ELR (cell line): Measurements from ENCODE around the gene ZW10.
A peak's percentile ranks its signal among the peaks of the same experiment; 100 is the strongest.
"Not testable (repeated sequence)": the region's sequence is repeated elsewhere in the genome, so short reads cannot be mapped to it uniquely, and the experiment has no call there.

Experiments used
- DNase-seq: peaks from one replicate; pipeline ENCODE4 v3.0.0-alpha.2; 2015; ENCODE audit warnings: low read depth

ZW10 gene, protein sequence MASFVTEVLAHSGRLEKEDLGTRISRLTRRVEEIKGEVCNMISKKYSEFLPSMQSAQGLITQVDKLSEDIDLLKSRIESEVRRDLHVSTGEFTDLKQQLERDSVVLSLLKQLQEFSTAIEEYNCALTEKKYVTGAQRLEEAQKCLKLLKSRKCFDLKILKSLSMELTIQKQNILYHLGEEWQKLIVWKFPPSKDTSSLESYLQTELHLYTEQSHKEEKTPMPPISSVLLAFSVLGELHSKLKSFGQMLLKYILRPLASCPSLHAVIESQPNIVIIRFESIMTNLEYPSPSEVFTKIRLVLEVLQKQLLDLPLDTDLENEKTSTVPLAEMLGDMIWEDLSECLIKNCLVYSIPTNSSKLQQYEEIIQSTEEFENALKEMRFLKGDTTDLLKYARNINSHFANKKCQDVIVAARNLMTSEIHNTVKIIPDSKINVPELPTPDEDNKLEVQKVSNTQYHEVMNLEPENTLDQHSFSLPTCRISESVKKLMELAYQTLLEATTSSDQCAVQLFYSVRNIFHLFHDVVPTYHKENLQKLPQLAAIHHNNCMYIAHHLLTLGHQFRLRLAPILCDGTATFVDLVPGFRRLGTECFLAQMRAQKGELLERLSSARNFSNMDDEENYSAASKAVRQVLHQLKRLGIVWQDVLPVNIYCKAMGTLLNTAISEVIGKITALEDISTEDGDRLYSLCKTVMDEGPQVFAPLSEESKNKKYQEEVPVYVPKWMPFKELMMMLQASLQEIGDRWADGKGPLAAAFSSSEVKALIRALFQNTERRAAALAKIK

DNA sequence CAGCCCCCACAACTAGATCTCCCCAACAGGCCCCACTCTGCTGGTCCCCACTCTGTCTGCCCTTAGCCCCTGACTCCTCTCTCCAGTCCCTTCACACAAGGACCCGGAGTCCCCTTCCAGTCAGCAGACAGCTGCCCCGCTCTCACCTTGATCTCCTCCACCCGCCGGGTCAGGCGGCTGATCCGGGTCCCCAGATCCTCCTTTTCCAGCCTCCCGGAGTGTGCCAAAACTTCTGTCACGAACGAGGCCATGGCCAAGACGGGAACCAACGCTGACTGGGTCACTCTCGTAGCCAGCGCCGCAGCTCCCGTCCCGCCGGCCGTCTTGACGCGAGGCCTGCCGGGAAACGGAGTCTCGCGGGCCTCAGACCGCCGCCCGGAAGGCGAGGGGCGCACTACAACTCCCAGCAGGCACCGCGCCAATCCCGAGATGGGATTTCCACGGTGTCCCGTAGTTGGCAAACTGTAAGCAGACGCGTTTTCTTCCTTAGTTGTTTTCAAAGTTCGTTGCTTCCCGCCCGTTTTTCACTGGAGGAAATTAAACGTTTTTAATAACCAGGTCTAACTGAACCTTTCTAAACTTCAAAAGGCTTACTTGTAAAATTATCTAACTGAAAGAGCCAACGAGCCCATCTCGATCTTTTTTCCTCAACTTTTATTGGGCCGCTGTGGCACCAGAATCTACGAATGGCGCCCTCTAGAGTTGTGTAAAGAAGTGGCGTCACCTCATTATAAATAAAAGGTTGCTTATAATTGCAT lies at the start of gene ZW10:
Gene ZW10, minus strand, starts transcription at position 277 of the 758 bp plus-strand sequence. Its CDS starts 26 bp downstream, at position 251.
- DNase-seq = peak; percentile 97

DNA sequence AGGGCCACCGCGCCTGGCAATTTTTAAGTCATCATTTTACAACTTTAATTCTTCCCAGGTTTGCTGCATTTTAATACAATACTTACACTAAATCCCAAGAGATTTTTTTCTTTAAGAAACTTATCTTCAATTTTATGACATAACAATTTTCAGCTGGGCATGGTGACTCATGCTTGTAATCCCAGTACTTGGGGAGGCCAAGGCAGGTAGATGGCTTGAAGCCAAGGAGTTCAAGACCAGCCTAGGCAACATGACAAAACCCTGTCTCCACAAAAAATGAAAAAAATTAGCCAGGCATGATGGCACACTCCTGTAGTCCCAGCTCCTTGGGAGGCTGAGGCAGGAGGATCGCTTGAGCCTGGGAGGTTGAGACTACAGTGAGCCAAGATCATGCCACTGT lies 44.9 kb upstream of the ZW10 start:
- DNase-seq = no peak

DNA sequence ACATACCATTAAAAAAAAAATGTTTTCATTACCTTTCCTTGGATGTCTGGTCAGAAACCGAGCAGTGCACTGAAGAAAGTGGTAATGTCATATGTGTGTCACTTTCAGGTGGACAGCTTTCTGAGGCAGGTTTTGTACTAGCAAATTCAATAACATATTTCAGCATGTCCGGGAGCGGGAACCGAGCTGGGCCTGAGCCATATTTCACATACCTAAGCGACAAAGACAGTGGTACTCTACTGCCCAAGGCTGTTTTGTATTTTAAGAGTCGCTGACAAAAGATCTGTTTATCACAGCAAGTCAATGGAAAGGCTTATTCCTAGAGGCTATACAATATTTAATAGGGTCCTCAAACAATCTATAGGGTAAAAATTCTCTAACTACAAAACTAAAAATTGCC lies 44.1 kb upstream of the ZW10 start:
- DNase-seq = no peak

DNA sequence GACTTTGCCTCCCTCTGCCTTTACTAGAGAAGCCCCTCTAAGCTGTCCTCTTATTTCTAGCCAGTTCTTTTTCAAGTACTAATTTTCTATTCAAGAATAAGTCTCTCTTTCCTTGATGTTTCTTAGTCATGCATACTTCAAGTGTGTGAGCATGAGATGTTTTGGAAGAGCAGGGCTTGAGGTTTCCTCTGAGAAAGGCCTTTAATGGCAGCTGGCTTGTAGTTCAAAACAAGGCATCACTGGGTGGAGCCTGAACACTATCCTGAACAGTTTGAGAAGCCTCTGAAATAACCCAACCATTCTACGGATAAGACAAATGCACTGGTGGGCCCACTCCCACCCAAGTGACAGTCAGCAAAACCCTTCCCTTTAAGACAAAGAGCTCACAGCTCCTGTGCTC lies 43.7 kb upstream of the ZW10 start:
- no peak for DNase-seq

DNA sequence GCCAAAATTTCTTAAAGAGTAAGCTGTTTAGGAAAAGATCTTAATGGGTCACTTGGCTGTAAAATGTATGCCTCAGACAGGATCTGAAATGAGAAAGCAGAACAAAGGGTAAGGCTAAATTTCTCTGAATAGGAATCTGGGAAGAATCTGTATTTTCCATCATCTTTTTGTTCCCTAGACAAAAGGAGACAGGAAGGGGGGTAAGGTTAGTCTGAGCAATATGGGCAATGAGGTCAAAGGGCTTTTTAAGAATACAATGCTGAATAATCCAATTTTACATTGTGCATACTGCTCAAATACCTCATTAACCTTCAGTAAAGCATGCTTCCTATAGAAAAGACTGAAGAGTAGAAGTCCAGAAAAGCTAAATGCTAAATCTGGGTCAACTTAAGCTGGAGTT lies 40.7 kb upstream of the ZW10 start:
- no peak for DNase-seq

DNA sequence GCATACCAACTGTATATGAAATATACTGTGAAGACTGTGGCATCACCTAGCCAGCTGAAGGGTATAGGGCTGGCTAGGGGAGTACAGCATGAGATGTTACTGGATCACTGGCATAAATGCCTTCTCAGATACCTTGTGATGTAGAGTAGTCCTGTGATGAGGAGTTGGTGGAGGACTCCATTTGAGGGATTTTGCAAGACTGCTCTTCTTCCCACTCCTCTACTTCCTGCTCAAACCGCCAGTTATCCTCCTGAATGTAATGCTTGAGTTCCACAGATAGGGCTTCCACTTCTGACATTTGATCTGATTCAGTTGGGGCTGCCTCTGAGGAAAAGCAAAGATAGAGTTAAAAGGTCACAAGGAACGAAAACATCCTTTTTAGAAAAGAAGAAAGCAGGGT lies 35.4 kb upstream of the ZW10 start:
- DNase-seq = no peak

DNA sequence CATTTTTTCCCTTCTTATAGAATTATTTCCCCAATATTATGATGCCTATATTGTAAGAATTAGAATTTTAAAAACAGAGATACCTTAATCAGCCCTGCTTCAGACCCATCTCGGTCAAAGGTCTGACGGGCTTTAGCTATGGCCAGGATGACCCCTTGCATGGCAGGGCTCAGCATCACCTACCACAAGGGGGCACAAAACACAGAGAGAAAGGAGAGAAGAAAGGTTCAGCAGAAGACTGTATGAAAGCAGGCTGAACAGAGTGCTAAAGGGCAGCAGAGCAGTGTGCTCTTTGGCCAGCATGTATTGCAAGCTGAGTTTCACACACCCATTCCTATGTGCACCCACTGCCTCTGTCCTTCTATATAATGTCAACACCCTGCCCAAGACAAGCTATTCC lies 32.9 kb upstream of the ZW10 start:
- peak; percentile 47 for DNase-seq

DNA sequence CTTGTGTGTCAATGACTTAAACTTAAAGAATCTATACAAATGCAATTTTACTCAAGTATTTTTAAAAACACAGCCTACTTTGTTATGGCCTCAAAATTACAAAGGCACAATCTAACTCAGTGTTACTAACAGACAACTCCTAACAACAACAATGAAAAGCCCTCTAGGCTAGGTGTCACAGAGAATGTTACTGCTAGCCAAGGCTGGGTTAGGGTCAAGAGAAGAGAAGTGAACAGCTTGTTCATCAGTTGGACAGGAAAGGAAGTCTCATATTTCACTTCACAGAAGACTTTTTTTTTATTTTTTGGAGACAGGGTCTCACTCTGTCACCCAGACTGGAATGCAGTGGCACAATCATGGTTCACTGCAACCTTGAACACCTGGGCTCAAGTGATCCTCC lies 32.1 kb upstream of the ZW10 start:
- no peak for DNase-seq

DNA sequence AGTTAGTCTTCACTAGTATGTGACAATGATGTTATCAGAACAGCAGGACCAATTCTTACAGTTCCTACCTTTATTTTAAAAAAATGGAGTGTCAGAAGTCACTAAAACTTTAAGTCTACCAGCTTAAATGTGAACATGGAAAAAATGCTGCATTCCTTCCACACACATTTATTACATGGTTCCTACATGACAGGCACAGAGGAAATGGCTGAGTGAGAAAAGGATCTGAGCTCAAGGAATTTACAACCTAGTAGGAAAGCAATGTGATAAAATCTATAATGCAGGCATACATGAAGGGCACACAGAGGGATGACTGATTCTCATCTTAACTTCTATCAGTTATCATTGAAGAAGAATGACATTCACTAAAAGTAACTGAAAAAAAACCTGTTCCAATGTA lies 29.1 kb upstream of the ZW10 start:
- DNase-seq = no peak

DNA sequence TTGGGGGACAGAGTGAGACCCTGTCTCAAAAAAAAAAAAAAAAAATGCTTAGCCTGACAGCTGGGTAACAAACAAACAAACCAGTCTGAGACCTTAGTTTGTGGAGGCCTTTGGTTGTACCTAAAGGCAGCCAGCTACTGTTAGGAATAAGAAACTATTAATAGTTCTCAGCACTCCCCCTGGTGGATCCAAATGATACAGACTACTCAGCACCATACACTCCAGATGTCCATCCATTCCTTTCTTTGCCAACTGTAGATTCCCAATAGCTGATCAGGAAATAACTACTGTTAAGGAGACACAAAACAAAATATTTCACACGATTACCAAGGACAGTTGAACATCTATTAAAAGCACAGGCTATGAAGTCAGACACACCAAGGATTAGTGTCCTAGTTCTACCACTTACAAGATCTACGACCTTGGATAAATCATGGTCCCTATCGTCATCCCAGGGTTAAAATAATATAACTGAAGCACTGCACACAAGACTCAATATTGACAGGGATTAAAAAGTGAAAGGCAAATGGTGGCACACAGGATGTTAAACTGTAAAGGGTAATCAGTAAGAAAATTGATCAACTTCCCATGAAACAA lies 23.3 kb upstream of the ZW10 start:
- peak; percentile 66 for DNase-seq

DNA sequence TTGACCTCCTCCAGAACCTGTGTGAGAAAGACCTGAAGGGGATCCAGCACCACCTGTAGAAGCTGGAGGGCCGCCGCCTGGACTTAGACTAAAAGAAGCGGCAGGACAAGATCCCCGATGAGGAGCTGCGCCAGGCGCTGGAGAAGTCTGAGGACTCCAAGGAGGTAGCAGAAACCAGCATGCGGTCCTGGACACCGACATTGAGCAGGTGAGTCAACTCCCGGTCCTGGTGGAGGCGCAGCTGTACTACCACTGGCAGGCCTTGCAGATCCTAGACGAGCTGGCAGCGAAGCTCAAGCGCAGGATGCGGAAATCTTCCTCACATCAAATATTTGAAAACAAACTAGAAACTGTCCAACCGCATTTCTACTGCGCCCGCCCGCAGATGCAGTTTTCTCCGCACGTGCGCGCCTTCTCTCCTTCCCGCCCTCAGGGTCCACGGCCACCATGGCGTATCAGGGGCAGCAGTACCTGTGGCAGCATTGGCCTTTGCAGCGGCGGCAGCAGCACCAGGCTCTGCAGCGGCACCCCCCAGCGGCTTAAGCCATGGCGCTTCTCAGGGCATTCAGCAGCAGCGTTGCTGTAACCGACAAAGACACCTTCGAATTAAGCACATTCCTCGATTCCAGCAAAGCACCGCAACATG lies 16.3 kb upstream of the ZW10 start:
- no peak for DNase-seq

DNA sequence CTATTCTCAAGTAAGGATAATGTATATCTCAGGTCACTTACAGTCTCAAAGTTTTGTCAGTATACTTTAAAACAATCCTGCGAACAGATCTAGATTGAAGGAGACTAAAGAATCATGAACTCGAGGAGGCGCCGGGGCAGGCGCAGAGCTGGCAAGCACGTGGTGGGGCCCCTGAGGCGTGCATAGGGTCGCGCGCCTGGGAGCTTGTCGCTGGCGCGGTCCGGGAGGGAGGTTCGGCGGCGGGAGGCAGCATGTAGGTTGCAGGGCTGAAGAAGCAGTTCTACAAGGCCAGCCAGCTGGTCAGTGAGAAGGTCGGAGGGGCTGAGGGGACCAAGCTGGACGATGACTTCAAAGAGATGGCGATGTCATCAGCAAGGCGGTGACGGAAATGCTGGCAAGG lies 15.5 kb upstream of the ZW10 start:
- not testable (repeated sequence) for DNase-seq

DNA sequence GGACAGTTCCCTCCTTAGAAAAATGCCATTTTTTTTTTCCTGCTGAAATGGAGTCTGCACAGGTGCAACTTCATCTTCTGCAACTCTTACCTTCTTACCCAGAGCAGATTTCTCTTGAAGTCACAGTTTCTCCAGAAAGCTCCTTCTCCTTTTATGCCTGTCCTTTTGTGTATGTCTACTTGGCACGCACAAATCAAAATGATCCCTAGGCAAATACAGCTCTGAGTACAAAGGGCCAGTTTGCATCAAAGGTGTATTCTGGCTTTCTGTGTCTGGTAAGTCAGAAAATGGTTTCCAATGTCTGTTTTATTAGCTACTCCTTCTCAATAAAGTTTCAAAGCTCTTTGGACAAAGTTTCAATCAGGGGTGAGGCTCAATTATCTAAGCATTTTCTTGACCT lies 8.6 kb upstream of the ZW10 start:
- no peak for DNase-seq

DNA sequence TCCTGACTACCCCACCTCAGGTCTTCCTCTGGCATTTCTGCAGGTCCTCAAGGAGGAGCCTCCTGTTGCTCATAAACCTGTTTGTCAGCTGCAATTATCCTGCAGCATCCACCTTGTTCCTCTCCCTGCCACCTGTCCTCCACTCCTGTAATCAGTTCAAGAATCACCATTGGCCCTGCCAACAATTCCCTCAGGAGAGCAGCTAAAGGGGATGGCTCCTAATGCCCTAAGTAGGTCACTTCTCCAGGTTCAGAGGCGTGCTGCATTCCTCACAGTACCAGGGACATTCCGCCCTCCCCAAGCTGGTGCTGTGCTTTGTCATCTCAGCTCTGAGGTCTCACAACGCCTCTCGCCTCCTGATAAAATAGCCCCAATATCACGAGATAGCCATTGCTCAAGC lies 8.2 kb upstream of the ZW10 start:
- no peak for DNase-seq

DNA sequence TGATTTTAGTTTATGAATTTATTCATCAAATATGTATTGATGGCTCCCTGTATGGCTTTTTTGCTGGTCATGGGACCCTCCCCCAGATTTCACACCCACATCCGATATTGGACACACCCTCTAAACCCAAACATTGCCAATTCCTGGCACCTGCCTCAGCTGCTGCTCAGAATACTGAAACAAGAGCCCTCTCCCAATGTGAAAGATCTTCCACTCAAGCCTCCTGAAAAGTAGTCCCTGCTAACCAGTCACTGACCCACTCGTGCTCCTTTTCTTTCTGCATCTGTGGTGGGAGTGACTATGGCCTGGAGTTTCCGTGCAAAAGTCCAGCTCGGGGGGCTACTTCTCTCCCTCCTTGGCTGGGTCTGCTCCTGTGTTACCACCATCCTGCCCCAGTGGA lies 6.0 kb upstream of the ZW10 start, which contains the start of gene CLDN25:
Gene CLDN25, plus strand, starts transcription at position 301 of the 400 bp plus-strand sequence. Its CDS starts 0 bp downstream, at position 301.
- DNase-seq = no peak

DNA sequence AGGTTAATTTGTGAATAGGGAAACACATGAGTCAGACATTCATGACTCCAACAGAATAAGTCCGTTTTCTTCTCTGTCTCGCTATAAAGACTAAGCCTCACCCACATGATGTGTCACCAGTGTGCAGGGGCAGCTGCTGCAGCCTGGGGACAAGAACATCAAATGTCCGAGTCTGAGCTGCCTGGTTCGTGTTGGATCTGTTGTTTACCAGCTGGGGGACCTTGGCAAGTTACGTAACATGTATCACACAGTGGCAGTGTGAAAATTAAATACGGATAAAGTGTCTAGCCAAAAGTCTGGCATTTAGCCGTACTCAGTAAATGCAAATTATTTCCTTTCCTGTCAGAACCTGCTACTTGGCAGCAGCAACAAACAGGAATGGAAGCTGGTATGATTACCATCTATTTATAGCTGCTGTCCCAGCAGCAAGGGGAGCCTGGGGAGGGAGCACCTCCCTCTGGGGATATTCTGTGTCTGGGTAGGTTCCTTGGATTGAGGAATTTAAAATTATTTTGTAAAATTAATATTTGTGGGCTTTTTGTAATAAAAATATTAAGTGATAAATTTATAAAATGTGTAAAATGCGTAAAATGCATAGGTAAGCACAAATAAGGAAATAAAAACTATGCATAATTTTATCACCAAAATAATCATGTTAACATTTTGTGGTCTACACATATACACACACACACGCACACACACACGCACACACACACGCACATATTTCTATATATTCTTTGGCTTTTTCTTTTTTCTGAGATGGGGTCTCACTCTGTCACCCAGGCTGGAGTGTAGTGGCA lies 4.8 kb upstream of the ZW10 start:
- DNase-seq = peak; percentile 74

DNA sequence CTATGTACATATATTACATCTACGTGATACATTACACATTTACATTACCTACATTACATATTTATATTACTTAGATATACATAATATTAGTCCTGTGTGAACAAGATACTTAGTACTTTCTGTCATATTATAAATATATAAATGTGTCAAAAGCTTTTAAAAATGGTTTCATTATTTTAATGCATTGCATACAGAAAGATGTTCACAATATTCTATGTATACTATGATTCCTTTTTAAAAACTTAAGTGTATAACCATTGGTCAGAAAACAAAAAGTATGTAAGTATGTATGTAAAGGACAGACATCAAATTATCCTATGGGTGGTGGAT lies 647 bp upstream of the ZW10 start:
- DNase-seq = no peak

DNA sequence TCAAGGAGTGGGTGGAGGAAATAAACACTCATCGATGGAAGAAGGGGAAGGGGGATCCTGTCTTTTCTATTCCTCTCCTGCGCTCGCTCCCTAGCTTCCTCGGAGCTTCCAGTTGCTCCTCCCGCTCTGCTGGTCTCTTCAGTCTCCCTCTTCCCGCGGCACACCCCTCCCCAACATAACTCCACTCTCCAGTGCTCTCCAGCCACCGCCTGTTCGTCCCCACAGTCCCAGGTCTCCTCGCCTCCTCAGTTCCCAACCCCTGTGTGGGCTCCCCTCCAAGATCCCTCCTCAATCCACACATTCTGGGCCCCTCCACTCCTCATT lies 438 bp downstream of the ZW10 start:
- peak; percentile 51 for DNase-seq

DNA sequence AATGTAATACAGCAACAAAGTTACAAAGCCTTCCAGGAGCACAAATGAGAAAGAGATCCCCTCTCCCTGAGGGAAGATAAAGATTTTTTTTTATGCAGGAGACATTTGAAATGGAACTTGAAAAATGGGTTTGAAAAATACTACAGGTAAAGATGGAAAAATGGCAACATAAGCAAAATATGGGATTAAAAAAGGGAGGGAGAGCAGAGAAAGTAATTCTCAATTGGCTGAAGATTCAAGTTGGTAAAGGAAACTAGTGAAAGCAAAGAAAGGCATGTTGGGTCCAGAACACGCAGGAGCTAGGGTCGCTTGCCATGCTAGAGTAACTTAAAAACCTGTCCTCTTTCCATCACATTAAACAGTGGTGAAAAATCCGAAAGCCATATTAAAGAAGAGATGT lies 1.5 kb downstream of the ZW10 start:
- DNase-seq = no peak

DNA sequence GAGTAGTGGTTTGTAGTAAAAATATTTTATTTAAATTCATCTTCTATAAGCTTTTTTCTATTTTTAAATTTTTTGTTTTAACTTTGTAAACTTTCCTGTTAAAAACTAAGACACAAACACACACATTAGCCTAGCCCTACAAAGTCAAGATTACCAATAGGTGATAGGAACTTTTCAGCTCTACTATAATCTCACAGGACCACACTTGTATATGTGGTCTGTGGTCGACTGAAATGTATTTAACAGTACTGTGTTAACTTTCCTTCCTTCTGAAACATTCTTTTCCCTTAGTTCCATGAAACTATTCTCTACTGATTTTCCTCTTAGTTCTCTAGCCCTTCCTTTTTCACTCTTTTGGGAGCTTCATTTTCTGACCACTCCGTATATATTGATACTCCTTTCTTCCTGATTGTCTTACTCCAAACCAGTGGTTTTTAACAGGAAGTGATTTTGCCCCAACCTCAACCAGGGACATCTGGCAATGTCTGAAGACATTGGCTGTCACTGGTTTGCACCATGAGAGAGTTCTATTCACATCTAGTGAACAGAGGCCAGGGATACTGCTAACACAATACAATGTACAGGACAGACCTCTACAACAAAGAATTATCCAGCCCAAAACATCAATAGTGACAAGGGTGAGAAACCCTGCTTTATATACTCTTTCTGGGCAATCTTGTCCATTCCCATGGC lies 8.8 kb downstream of the ZW10 start:
- DNase-seq = no peak

DNA sequence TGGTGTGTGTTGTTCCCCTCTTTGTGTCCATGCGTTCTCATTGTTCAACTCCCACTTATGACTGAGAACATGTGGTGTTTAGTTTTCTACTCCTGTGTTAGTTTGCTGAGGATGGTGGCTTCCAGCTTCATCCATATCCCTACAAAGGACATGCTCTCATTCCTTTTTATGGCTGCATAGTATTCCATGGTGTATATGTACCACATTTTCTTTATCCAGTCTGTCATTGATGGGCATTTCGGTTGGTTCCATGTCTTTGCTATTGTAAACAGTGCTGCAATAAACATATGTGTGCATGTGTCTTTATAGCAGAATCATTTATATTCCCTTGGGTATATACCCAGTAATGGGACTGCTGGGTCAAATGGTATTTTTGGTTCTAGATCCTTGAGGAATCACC lies 10.5 kb downstream of the ZW10 start:
- DNase-seq = not testable (repeated sequence)
